ENCODE data around the gene CFAP46.
"Not testable (repeated sequence)": the region's sequence is repeated elsewhere in the genome, so short reads cannot be mapped to it uniquely, and the experiment has no call there.

The CFAP46 gene

GRCh38 chr10:132962623-132963429, 20.5 kb upstream of the CFAP46 start:
- DNase-seq (ENCODE audit: low read depth in 2 of 2), result no peak

GRCh38 chr10:132961787-132962622, 19.6 kb upstream of the CFAP46 start:
- DNase-seq (ENCODE audit: low read depth in 2 of 2), result peak; percentile 29 to 57

GRCh38 chr10:132961420-132961786, 19.0 kb upstream of the CFAP46 start:
- DNase-seq (ENCODE audit: low read depth in 2 of 2), result no peak

GRCh38 chr10:132960631-132961419, 18.5 kb upstream of the CFAP46 start:
- no peak for DNase-seq (ENCODE audit: low read depth in 2 of 2)

- no peak for DNase-seq (ENCODE audit: low read depth in 2 of 2)
Measured at GRCh38 chr10:132960071-132960472, 17.7 kb upstream of the CFAP46 start.

- no peak for DNase-seq (ENCODE audit: low read depth in 2 of 2)
Measured at GRCh38 chr10:132959559-132959961, 17.2 kb upstream of the CFAP46 start.

GRCh38 chr10:132958883-132959558, 16.7 kb upstream of the CFAP46 start:
- DNase-seq (ENCODE audit: low read depth in 2 of 2), result no peak

- DNase-seq (ENCODE audit: low read depth in 2 of 2), result no peak
Measured at GRCh38 chr10:132957981-132958882, 15.9 kb upstream of the CFAP46 start.

- no peak for DNase-seq (ENCODE audit: low read depth in 2 of 2)
Measured at GRCh38 chr10:132957131-132957530, 14.8 kb upstream of the CFAP46 start.

GRCh38 chr10:132956259-132956658, 13.9 kb upstream of the CFAP46 start:
- not testable (repeated sequence) for DNase-seq (ENCODE audit: low read depth in 2 of 2)

GRCh38 chr10:132955479-132955878, 13.1 kb upstream of the CFAP46 start:
- DNase-seq (ENCODE audit: low read depth in 2 of 2), result no peak

GRCh38 chr10:132953428-132953827, 11.1 kb upstream of the CFAP46 start:
- DNase-seq (ENCODE audit: low read depth in 2 of 2), result no peak

- DNase-seq (ENCODE audit: low read depth in 2 of 2), result no peak
Measured at GRCh38 chr10:132951926-132952325, 9.6 kb upstream of the CFAP46 start.

- no peak for DNase-seq (ENCODE audit: low read depth in 2 of 2)
Measured at GRCh38 chr10:132948351-132948750, 6.0 kb upstream of the CFAP46 start.

GRCh38 chr10:132947843-132948242, 5.5 kb upstream of the CFAP46 start:
- DNase-seq (ENCODE audit: low read depth in 2 of 2), result no peak

- DNase-seq (ENCODE audit: low read depth in 2 of 2), result no peak
Measured at GRCh38 chr10:132946806-132947546, 4.6 kb upstream of the CFAP46 start.

GRCh38 chr10:132946311-132946710, 3.9 kb upstream of the CFAP46 start:
- DNase-seq (ENCODE audit: low read depth in 2 of 2), result no peak

GRCh38 chr10:132945894-132946255, 3.5 kb upstream of the CFAP46 start:
- no peak for DNase-seq (ENCODE audit: low read depth in 2 of 2)

GRCh38 chr10:132945125-132945893, 2.9 kb upstream of the CFAP46 start:
- DNase-seq (ENCODE audit: low read depth in 2 of 2), result no peak

Measured in stimulated activated CD4-positive, alpha-beta T cell treated with anti-CD3 and anti-CD28 coated beads, Interleukin-1b, Interleukin-23, amount 100 ng/mL, for 4 hours (primary cell).